Stomach (tissue), 9 donors: ENCODE results near the gene VPREB1. TPM values are rescaled to one million over a fixed set of nuclear protein-coding genes. Genes with fewer than 3 reads are reported as not detected.

Source experiments
- DNase-seq, 2 donors: peaks; one replicate each; pipeline versions ENCODE4 v3.0.0 to v3.0.0-alpha.2; 2013 to 2019
- H3K27ac ChIP-seq, 5 donors: fragments of 200-600 bp in 4 of 5; sonication (generic) in 4 of 5; one replicate each; pipeline ENCODE4 v1.5.1; 2013 to 2019; ENCODE audit warnings: mild to moderate bottlenecking in 1 of 5, moderate library complexity in 1 of 5
- H3K27me3 ChIP-seq, 3 donors: fragments of 200-600 bp; sonication (generic); one replicate each; pipeline ENCODE4 v1.5.1; 2017 to 2019; ENCODE audit warnings: mixed run types in 1 of 3
- H3K36me3 ChIP-seq, 4 donors: fragments of 200-600 bp; sonication (generic); 1 replicate in 3 of 4; 2 replicates in 1 of 4; pipeline ENCODE4 v1.5.1; 2016 to 2019
- H3K4me1 ChIP-seq, 4 donors: fragments of 200-600 bp; sonication (generic); one replicate each; pipeline ENCODE4 v1.5.1; 2016 to 2019
- H3K4me3 ChIP-seq, 4 donors: fragments of 200-600 bp; sonication (generic) in 3 of 4; one replicate each; pipeline ENCODE4 v1.5.1; 2016 to 2019; ENCODE audit warnings: mild to moderate bottlenecking in 1 of 4
- H3K9me3 ChIP-seq, 4 donors: fragments of 200-600 bp; sonication (generic); one replicate each; pipeline ENCODE4 v1.5.1; 2016 to 2019
- EP300 ChIP-seq: sonication (generic); formaldehyde crosslinking; IDR thresholded peaks from one replicate; pipeline ENCODE4 v1.6.1; 2017; ENCODE audit warnings: antibody characterized with exemption
- POLR2A ChIP-seq, 4 donors: fragments of 450-650 bp; IDR thresholded peaks; one replicate each; pipeline ENCODE4 v1.6.1; 2016; ENCODE audit warnings: antibody characterized with exemption in 4 of 4, control low read depth in 2 of 4, mild to moderate bottlenecking in 1 of 4, moderate library complexity in 1 of 4
- POLR2AphosphoS5 ChIP-seq, 3 donors: sonication (generic); formaldehyde crosslinking; IDR thresholded peaks; one replicate each; pipeline ENCODE4 v1.6.1; 2016; ENCODE audit warnings: antibody characterized with exemption in 3 of 3
- WGBS, 5 donors: extraction: QIAGEN DNeasy Blood & Tissue Kit in 3 of 5; methylation state at CpG; one replicate each; pipeline versions ENCODE4 v1.1.5 to v1.1.7; 2013 to 2018; 5-methylcytosine and 5-hydroxymethylcytosine counted together
- intact Hi-C: fragments of 100-400 bp; cut with DNase I; formaldehyde crosslinking; loops from one replicate; pipeline ENCODE4 v1.15.1; 2023; ENCODE audit warnings: low total_unique reads
- polyA plus RNA-seq, 3 donors: library from polyadenylated mRNA; stranded (reverse); fragments of 200-250 nt; gene quantifications; one replicate each; pipeline ENCODE4 v1.2.3, GENCODE V29; 2013
- total RNA-seq, 5 donors: library from RNA; depleted of rRNA; stranded (reverse); fragments of >200 nt; gene quantifications; one replicate each; pipeline versions ENCODE4 v1.1.0 to v1.2.3, GENCODE V29; 2014 to 2016
- TF ChIP-seq, protein P1 (sequence below), 7 experiments: fragments of 450-650 bp in 4 of 7; fragments of 200-600 bp in 3 of 7; sonication (generic) in 3 of 7; IDR thresholded peaks; one replicate each; pipeline ENCODE4 v1.5.1; 2016 to 2019; ENCODE audit warnings: antibody characterized with exemption in 7 of 7, control low read depth in 2 of 7, mild to moderate bottlenecking in 1 of 7
- donor health status: healthy with polysubstance abuse.
- donor health status: Bipolar disorder and iron deficiency.
- donor health status: healthy.

The VPREB1 gene
- total and polyA plus RNA-seq, 8 donors: 0.23 to 2.2 TPM; not detected in 6

DNA sequence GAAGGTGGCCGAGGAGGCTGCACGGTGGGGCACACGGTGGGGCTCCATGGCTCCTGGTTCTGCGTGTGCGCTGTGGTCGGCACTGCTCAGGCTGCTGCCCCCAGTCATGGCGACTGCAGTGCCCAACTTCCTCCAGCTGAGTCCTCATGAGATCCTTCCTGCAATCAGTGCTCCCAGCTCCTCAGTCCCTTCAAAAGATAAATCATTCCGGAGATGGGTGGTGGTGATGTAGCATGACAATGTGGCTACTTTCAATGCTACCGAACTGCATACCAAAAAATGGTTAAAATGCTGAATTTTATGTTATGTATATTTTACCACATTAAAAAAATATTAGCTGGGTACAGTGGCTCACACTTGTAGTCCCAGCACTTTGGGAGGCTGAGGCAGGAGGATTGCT, 14.1 kb upstream of the VPREB1 start:
- TF ChIP-seq POLR2AphosphoS5 (IDR thresholded peaks at IDR 0.05): no peak
- TF ChIP-seq, protein P1, sequence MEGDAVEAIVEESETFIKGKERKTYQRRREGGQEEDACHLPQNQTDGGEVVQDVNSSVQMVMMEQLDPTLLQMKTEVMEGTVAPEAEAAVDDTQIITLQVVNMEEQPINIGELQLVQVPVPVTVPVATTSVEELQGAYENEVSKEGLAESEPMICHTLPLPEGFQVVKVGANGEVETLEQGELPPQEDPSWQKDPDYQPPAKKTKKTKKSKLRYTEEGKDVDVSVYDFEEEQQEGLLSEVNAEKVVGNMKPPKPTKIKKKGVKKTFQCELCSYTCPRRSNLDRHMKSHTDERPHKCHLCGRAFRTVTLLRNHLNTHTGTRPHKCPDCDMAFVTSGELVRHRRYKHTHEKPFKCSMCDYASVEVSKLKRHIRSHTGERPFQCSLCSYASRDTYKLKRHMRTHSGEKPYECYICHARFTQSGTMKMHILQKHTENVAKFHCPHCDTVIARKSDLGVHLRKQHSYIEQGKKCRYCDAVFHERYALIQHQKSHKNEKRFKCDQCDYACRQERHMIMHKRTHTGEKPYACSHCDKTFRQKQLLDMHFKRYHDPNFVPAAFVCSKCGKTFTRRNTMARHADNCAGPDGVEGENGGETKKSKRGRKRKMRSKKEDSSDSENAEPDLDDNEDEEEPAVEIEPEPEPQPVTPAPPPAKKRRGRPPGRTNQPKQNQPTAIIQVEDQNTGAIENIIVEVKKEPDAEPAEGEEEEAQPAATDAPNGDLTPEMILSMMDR (IDR thresholded peaks at IDR 0.05): no peak
- 71 to 86% (median 74%) methylated on average over 9 of the region's 9 CpGs for WGBS, 5 donors
- Histone ChIP-seq H3K36me3 (no peaks in the 10 kb centered on the region), H3K9me3 (no peaks in the 10 kb centered on the region), H3K27me3 (peaks cover 0 to 12% (median 0%) of the 10 kb centered on the region in 3 donors), H3K4me1 (no peaks in the 10 kb centered on the region), H3K4me3 (no peak overlapping the region), H3K27ac (no peak overlapping the region)
- no peak for DNase-seq
- intact Hi-C loops: no loop called here

- no peak for DNase-seq
- Histone ChIP-seq H3K27me3 (peaks cover 0 to 16% (median 0%) of the 10 kb centered on the region in 3 donors), H3K36me3 (no peaks in the 10 kb centered on the region), H3K9me3 (no peaks in the 10 kb centered on the region), H3K27ac (no peak overlapping the region), H3K4me3 (no peak overlapping the region), H3K4me1 (no peaks in the 10 kb centered on the region)
- intact Hi-C loops: no loop called here
- WGBS, 5 donors: 85 to 91% (median 88%) methylated on average over 5 of the region's 5 CpGs
- TF ChIP-seq, protein P1 (IDR thresholded peaks at IDR 0.05): no peak
- TF ChIP-seq POLR2A (IDR thresholded peaks at IDR 0.05) (no peak), EP300 (no peak), POLR2AphosphoS5 (IDR thresholded peaks at IDR 0.05) (no peak)
Observed at GRCh38 chr22:22233081-22233480, 11.5 kb upstream of the VPREB1 start.

DNA sequence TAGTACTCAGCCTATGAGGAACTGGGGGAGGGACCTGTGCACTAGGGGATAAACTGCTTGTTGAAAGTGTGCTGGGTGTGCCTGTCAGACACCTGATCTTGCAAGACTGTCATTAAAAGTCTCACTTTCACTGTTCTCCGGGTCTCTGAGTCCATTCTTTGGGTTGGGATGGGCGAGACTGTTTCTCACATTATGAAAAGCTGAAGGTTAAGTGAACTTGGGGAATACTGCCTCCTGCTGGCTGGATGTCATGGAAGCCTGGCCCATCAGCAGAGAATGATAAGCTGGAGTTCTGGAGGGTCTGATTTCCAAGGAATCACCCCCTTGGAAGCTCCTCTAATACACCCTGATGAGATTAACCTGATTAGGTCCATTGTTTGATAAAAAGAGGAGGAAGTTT, 9.0 kb upstream of the VPREB1 start:
- H3K4me1 ChIP-seq: no peaks in the 10 kb centered on the region
- H3K27ac ChIP-seq: no peak overlapping the region
- intact Hi-C loops: no loop called here
- TF ChIP-seq, protein P1 (IDR thresholded peaks at IDR 0.05): peak in 1 of 7 experiments; percentile 30
- TF ChIP-seq POLR2A (IDR thresholded peaks at IDR 0.05): no peak
- no peak overlapping the region for H3K4me3 ChIP-seq
- H3K27me3 ChIP-seq: peaks cover 0 to 28% (median 0%) of the 10 kb centered on the region in 3 donors
- DNase-seq: peak in 1 of 2 donors; percentile 30
- no peaks in the 10 kb centered on the region for H3K9me3 ChIP-seq
- no peaks in the 10 kb centered on the region for H3K36me3 ChIP-seq
- 11 to 16% (median 15%) methylated on average over 2 of the region's 2 CpGs for WGBS, 5 donors

- WGBS, 5 donors: 85 to 92% (median 88%) methylated on average over 4 of the region's 4 CpGs
- Histone ChIP-seq H3K4me1 (no peaks in the 10 kb centered on the region), H3K27ac (no peak overlapping the region), H3K9me3 (no peaks in the 10 kb centered on the region), H3K36me3 (no peaks in the 10 kb centered on the region), H3K27me3 (peaks cover 0 to 41% (median 0%) of the 10 kb centered on the region in 3 donors), H3K4me3 (no peak overlapping the region)
- no peak for DNase-seq
- TF ChIP-seq POLR2A (IDR thresholded peaks at IDR 0.05) (no peak), EP300 (no peak), POLR2AphosphoS5 (IDR thresholded peaks at IDR 0.05) (no peak)
- TF ChIP-seq, protein P1 (IDR thresholded peaks at IDR 0.05): no peak
- intact Hi-C loops: no loop called here
Observed at GRCh38 chr22:22237521-22237920, 7.1 kb upstream of the VPREB1 start.
